Small intestine (tissue), 7 donors: ENCODE results near the gene CUL2. TPM values are rescaled to one million over a fixed set of nuclear protein-coding genes. Genes with fewer than 3 reads are reported as not detected.
"Not testable (repeated sequence)": the region's sequence is repeated elsewhere in the genome, so short reads cannot be mapped to it uniquely, and the experiment has no call there.

Experiments
- DNase-seq, 2 donors: peaks; one replicate each; pipeline versions ENCODE4 v3.0.0 to v3.0.0-alpha.2; 2013
- FAIRE-seq: peaks from 2 replicates; lab custom pipeline; 2012; peaks lifted over from hg19 to GRCh38; lab: Jason Lieb, UNC
- H3K27ac ChIP-seq, 3 donors: one replicate each; pipeline ENCODE4 v1.5.1; 2013; ENCODE audit warnings: low read length in 2 of 3, mild to moderate bottlenecking in 2 of 3, control low read depth in 1 of 3, inconsistent platforms in 1 of 3, low read depth in 1 of 3, moderate library complexity in 1 of 3
- H3K27me3 ChIP-seq, 3 donors: one replicate each; pipeline ENCODE4 v1.6.1; 2013; ENCODE audit warnings: low read length in 3 of 3, inconsistent platforms in 1 of 3; ENCODE audit not compliant: control insufficient read depth in 3 of 3, insufficient read depth in 3 of 3
- H3K36me3 ChIP-seq, 3 donors: one replicate each; pipeline ENCODE4 v1.6.1; 2013; ENCODE audit warnings: low read length in 3 of 3, inconsistent platforms in 1 of 3, low read depth in 1 of 3, mild to moderate bottlenecking in 1 of 3, moderate library complexity in 1 of 3; ENCODE audit not compliant: control insufficient read depth in 3 of 3, insufficient read depth in 2 of 3
- H3K4me1 ChIP-seq, 3 donors: one replicate each; pipeline ENCODE4 v1.6.1; 2013; ENCODE audit warnings: low read length in 2 of 3, inconsistent platforms in 1 of 3, low read depth in 1 of 3, mild to moderate bottlenecking in 1 of 3, moderate library complexity in 1 of 3; ENCODE audit not compliant: control insufficient read depth in 3 of 3, insufficient read depth in 2 of 3
- H3K4me3 ChIP-seq, 3 donors: one replicate each; pipeline ENCODE4 v1.5.1; 2013; ENCODE audit warnings: low read length in 3 of 3, control low read depth in 1 of 3, inconsistent platforms in 1 of 3, low read depth in 1 of 3, mild to moderate bottlenecking in 1 of 3, moderate library complexity in 1 of 3
- H3K9me3 ChIP-seq, 2 donors: one replicate each; pipeline ENCODE4 v1.6.1; 2013; ENCODE audit warnings: low read depth in 1 of 2, low read length in 1 of 2; ENCODE audit not compliant: control insufficient read depth in 2 of 2, insufficient read depth in 1 of 2
- WGBS, 3 donors: extraction: QIAGEN DNeasy Blood & Tissue Kit; methylation state at CpG; one replicate each; pipeline ENCODE4 v1.1.7; 2013; 5-methylcytosine and 5-hydroxymethylcytosine counted together
- polyA plus RNA-seq, 4 donors: library from polyadenylated mRNA; stranded (reverse) in 3 of 4; unstranded in 1 of 4; fragments of 200-250 nt in 3 of 4; fragments of 120-200 nt in 1 of 4; gene quantifications; one replicate each; pipeline versions ENCODE4 v1.2.1 to v1.2.3, GENCODE V29; 2013
- donor health status: healthy with polysubstance abuse.
- donor health status: control.
- donor health status: control.
- donor health status: Bipolar disorder and iron deficiency.
- donor health status: healthy.

The CUL2 gene
- polyA plus RNA-seq, 4 donors = 9.2 to 32.0 (median 12.7) TPM

DNA sequence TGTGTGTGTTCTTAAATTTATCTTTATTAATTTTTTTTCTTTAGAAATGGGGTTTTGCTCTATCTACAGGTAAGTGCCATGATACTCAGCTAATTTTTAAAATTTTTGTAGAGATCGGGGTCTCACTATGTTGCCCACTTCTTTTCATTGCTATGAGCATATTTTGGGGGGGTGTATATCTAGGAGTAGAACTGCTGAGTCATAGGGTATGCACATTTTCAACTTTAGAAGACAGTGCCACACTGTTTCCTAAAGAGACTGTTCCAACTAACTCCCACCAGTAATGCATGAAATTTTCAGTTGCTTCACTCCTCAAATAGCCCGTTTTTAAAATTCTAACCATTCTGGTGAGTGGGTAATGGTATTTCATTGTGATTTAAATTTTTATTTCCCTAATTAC, 108.3 kb downstream of the CUL2 start:
- no peak overlapping the region for H3K4me3 ChIP-seq
- H3K27me3 ChIP-seq = no peaks in the 10 kb centered on the region
- 79 to 89% (median 87%) methylated on average over 2 of the region's 2 CpGs for WGBS, 3 donors
- DNase-seq (no peak), FAIRE-seq (no peak)
- H3K4me1 ChIP-seq = no peaks in the 10 kb centered on the region
- peaks cover 0 to 13% of the 10 kb centered on the region in 2 donors for H3K9me3 ChIP-seq
- H3K36me3 ChIP-seq = no peaks in the 10 kb centered on the region
- H3K27ac ChIP-seq = no peak overlapping the region

GRCh38 chr10:34979938-34980337, 110.2 kb downstream of the CUL2 start:
- DNase-seq = no peak
- WGBS, 3 donors = 68 to 95% (median 71%) methylated on average over 2 of the region's 2 CpGs
- Histone ChIP-seq H3K4me1 (no peaks in the 10 kb centered on the region), H3K4me3 (no peak overlapping the region), H3K27ac (no peak overlapping the region), H3K9me3 (peaks cover 0 to 7% of the 10 kb centered on the region in 2 donors), H3K36me3 (no peaks in the 10 kb centered on the region), H3K27me3 (no peaks in the 10 kb centered on the region)
- no peak for FAIRE-seq

DNA sequence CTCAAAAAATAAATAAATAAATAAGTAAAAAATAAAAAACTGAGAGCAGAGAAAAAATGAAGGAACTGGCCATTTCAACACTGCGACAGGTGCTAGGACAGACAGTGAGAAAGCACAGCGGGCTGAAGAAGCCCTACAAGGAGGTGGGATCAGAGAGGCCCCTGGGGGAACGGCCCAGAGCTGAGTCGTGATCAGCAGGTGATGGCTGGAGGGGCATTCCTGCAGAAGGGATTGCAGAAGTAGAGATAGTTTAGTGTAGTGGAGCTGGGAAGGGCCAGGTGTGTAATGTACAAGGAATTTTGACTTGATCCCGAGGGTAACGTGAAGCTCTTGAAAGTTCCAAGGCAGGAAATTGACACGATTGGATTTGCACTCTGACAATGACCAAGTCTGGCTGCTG, 112.1 kb downstream of the CUL2 start:
- no peak for FAIRE-seq
- WGBS, 3 donors = 79 to 86% (median 84%) methylated on average over 7 of the region's 7 CpGs
- H3K27ac ChIP-seq = no peak overlapping the region

DNA sequence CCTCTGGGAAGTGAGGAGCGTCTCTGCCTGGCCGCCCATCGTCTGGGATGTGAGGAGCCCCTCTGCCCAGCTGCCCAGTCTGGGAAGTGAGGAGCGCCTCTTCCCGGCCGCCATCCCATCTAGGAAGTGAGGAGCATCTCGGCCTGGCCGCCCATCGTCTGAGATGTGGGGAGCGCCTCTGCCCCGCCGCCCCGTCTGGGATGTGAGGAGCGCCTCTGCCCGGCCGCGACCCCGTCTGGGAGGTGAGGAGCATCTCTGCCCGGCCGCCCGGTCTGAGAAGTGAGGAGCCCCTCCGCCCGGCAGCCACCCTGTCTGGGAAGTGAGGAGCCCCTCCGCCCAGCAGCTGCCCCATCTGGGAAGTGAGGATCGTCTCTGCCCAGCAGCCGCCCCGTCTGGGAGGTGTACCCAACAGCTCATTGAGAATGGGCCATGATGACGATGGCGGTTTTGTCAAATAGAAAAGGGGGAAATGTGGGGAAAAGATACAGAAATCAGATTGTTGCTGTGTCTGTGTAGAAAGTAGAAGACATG, 113.7 kb downstream of the CUL2 start:
- FAIRE-seq, H3K27me3 ChIP-seq, DNase-seq, H3K4me3 ChIP-seq, H3K36me3 ChIP-seq, H3K4me1 ChIP-seq, H3K27ac ChIP-seq: not testable (repeated sequence)
- WGBS, 3 donors = 94 to 100% (median 96%) methylated on average over 25 to 29 of the region's 29 CpGs
- H3K9me3 ChIP-seq = peaks cover 0 to 10% of the 10 kb centered on the region in 2 donors

More for the DNA sequence above, 112.1 kb downstream of the CUL2 start:
- Histone ChIP-seq H3K27me3 (no peaks in the 10 kb centered on the region), H3K4me1 (no peaks in the 10 kb centered on the region), H3K4me3 (no peak overlapping the region), H3K36me3 (no peaks in the 10 kb centered on the region), H3K9me3 (peaks cover 0 to 10% of the 10 kb centered on the region in 2 donors)
- no peak for DNase-seq

- peaks cover 0 to 10% of the 10 kb centered on the region in 2 donors for H3K9me3 ChIP-seq
- not testable (repeated sequence) for FAIRE-seq, H3K27me3 ChIP-seq, H3K4me3 ChIP-seq, H3K27ac ChIP-seq, DNase-seq, H3K4me1 ChIP-seq, H3K36me3 ChIP-seq
- WGBS, 3 donors = 81 to 95% (median 83%) methylated on average over 8 of the region's 8 CpGs
Measured at GRCh38 chr10:34974364-34975065, 115.6 kb downstream of the CUL2 start.

DNA sequence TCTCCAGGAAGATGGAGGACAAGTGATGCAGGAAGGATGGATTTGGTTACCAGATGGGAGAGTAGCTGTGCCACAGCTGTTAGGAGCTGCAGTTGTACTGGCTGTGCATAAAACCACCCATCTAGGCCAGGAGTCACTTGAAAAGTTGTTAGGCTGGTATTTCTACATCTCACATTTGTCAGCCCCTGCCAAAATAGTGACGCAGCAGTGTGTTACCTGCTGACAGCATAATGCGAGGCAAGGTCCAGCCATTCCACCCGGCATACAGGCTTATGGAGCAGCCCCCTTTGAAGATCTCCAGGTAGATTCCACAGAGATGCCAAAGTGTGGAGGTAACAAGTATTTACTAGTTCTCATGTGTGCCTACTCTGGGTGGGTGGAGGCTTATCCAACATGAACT, 116.4 kb downstream of the CUL2 start:
- WGBS, 3 donors = 29 to 76% (median 52%) methylated on average over 3 of the region's 3 CpGs
- not testable (repeated sequence) for H3K27ac ChIP-seq, H3K4me3 ChIP-seq, H3K27me3 ChIP-seq, H3K4me1 ChIP-seq, H3K36me3 ChIP-seq, FAIRE-seq, DNase-seq
- peaks cover 0 to 10% of the 10 kb centered on the region in 2 donors for H3K9me3 ChIP-seq

DNA sequence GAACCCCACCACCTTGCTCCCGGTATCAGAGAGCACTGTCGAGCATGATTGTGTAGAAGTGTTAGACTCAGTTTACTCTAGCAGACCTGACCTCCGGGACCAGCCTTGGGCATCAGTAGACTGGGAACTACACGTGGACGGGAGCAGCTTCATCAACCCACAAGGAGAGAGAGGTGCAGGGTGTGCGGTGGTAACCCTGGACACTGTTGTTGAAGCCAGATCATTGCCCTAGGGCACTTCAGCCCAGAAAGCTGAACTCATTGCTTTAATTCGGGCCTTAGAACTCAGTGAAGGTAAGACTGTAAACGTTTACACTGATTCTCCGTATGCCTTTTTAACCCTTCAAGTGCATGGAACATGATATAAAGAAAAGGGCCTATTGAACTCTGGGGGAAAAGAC, 117.0 kb downstream of the CUL2 start:
- H3K27ac ChIP-seq, H3K4me3 ChIP-seq, H3K36me3 ChIP-seq, H3K27me3 ChIP-seq, DNase-seq, H3K4me1 ChIP-seq, FAIRE-seq: not testable (repeated sequence)
- H3K9me3 ChIP-seq = peaks cover 0 to 10% of the 10 kb centered on the region in 2 donors
- WGBS, 3 donors = 66 to 76% (median 68%) methylated on average over 9 of the region's 9 CpGs

GRCh38 chr10:34972591-34972990, 117.5 kb downstream of the CUL2 start:
- H3K27me3 ChIP-seq, H3K4me1 ChIP-seq, DNase-seq, H3K27ac ChIP-seq, H3K4me3 ChIP-seq, FAIRE-seq, H3K36me3 ChIP-seq: not testable (repeated sequence)
- peaks cover 0 to 10% of the 10 kb centered on the region in 2 donors for H3K9me3 ChIP-seq
- WGBS, 3 donors = 71 to 93% (median 83%) methylated on average over 2 of the region's 2 CpGs
